Mesendoderm (in vitro differentiated cells): Measurements from ENCODE around the gene PLCB1.

ENCODE experiments used
- DNase-seq: peaks from one replicate; pipeline ENCODE4 v3.0.0; 2013
- H2AK5ac ChIP-seq: 2 replicates; pipeline ENCODE4 v1.6.1; 2013; ENCODE audit warnings: low read length, inconsistent platforms
- H2BK120ac ChIP-seq: 2 replicates; pipeline ENCODE4 v1.6.1; 2013; ENCODE audit warnings: low read depth, mild to moderate bottlenecking, low read length, moderate library complexity, mixed read lengths
- H2BK15ac ChIP-seq: replicated peaks from 2 replicates; pipeline ENCODE4 v1.6.1; 2013; ENCODE audit warnings: low read depth, mild to moderate bottlenecking, moderate library complexity
- H2BK5ac ChIP-seq: 2 replicates; pipeline ENCODE4 v1.6.1; 2013; ENCODE audit warnings: low read length, inconsistent platforms
- H3K18ac ChIP-seq: 2 replicates; pipeline ENCODE4 v1.6.1; 2013; ENCODE audit warnings: mild to moderate bottlenecking, low read length, mixed read lengths
- H3K23ac ChIP-seq: one replicate; pipeline ENCODE4 v1.6.1; 2013; ENCODE audit warnings: low read length
- H3K27ac ChIP-seq: 2 replicates; pipeline ENCODE4 v1.5.1; 2013; ENCODE audit warnings: low read depth, mild to moderate bottlenecking, inconsistent platforms, low read length, moderate library complexity
- H3K27me3 ChIP-seq: 2 replicates; pipeline ENCODE4 v1.6.1; 2013; ENCODE audit warnings: low read length, control low read depth, mild to moderate bottlenecking, inconsistent platforms; ENCODE audit not compliant: insufficient read depth, poor library complexity
- H3K36me3 ChIP-seq: 2 replicates; pipeline ENCODE4 v1.6.1; 2013; ENCODE audit warnings: low read length, inconsistent platforms; ENCODE audit not compliant: control insufficient read depth, insufficient read depth
- H3K4ac ChIP-seq: one replicate; pipeline ENCODE4 v1.6.1; 2013; ENCODE audit warnings: low read depth, mild to moderate bottlenecking, low read length, moderate library complexity
- H3K4me1 ChIP-seq: 2 replicates; pipeline ENCODE4 v1.6.1; 2013; ENCODE audit warnings: low read depth, low read length, inconsistent platforms; ENCODE audit not compliant: control insufficient read depth
- H3K4me2 ChIP-seq: 2 replicates; pipeline ENCODE4 v1.6.1; 2013; ENCODE audit warnings: low read length
- H3K4me3 ChIP-seq: 2 replicates; pipeline ENCODE4 v1.5.1; 2013; ENCODE audit warnings: mild to moderate bottlenecking, low read length
- H3K56ac ChIP-seq: one replicate; pipeline ENCODE4 v1.6.1; 2013; ENCODE audit warnings: low read length
- H3K79me1 ChIP-seq: 2 replicates; pipeline ENCODE4 v1.6.1; 2013; ENCODE audit warnings: low read length, inconsistent platforms
- H3K79me2 ChIP-seq: 2 replicates; pipeline ENCODE4 v1.6.1; 2013; ENCODE audit warnings: mild to moderate bottlenecking, low read length; ENCODE audit not compliant: control insufficient read depth, insufficient read depth
- H3K9ac ChIP-seq: 2 replicates; pipeline ENCODE4 v1.6.1; 2013; ENCODE audit warnings: low read length, inconsistent platforms
- H4K5ac ChIP-seq: one replicate; pipeline ENCODE4 v1.6.1; 2013; ENCODE audit warnings: low read length
- H4K8ac ChIP-seq: one replicate; pipeline ENCODE4 v1.6.1; 2013; ENCODE audit warnings: low read depth, mild to moderate bottlenecking, control low read depth, low read length, moderate library complexity
- WGBS: extraction: QIAGEN DNeasy Blood & Tissue Kit; methylation state at CpG from one replicate; pipeline ENCODE4 v1.1.7; 2013; ENCODE audit warnings: low lambda C conversion rate, missing lambda C conversion rate; ENCODE audit not compliant: insufficient coverage; ENCODE audit errors: extremely low coverage; 5-methylcytosine and 5-hydroxymethylcytosine counted together

The PLCB1 gene

DNA sequence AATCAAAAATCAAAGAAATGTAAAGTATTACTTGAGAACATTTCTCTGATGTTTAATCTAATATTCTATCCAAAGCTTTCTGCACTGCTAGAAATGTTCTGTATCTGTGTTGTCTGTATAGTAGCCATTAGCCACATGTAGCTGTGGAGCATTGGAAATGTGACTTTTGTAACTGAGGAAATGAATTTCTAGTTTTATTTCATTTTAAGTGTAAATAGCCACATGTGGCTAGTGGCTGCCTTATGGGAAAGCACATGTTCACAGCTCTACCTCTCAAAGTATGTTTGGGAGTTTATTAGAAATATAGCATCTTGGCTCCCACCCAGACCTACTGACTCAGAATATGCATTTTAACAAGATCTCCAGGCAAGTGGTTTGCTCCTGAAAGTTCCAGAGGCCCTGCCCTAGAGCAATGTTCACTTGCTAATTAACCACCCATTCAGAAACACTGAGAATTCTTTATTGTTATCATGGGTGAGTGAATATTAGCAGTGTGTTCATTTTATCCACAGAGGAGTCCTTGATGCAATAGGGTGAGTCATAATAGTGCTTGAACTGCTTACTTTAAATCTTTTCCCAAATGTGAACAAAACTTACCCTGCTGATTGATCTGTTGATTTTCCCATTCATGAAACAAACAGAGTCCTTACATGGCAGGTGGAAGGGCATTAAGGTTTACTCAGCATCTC lies 282.7 kb downstream of the PLCB1 start:
- no peak overlapping the region for H3K4me2 ChIP-seq
- H3K4me3 ChIP-seq: no peak overlapping the region
- H3K23ac ChIP-seq: no peak overlapping the region
- no peak overlapping the region for H2AK5ac ChIP-seq
- no peak overlapping the region for H3K27ac ChIP-seq
- no peak overlapping the region for H3K18ac ChIP-seq
- no peak overlapping the region for H3K9ac ChIP-seq
- no peak overlapping the region for H4K8ac ChIP-seq
- DNase-seq: no peak
- H2BK120ac ChIP-seq: no peak overlapping the region
- H2BK15ac ChIP-seq: no peak overlapping the region
- no peaks in the 10 kb centered on the region for H3K36me3 ChIP-seq
- H4K5ac ChIP-seq: no peak overlapping the region
- no peak overlapping the region for H3K4ac ChIP-seq
- no peak overlapping the region for H2BK5ac ChIP-seq
- no peaks in the 10 kb centered on the region for H3K79me2 ChIP-seq
- H3K79me1 ChIP-seq: no peaks in the 10 kb centered on the region
- no peaks in the 10 kb centered on the region for H3K4me1 ChIP-seq
- H3K27me3 ChIP-seq: no peaks in the 10 kb centered on the region
- no peak overlapping the region for H3K56ac ChIP-seq

DNA sequence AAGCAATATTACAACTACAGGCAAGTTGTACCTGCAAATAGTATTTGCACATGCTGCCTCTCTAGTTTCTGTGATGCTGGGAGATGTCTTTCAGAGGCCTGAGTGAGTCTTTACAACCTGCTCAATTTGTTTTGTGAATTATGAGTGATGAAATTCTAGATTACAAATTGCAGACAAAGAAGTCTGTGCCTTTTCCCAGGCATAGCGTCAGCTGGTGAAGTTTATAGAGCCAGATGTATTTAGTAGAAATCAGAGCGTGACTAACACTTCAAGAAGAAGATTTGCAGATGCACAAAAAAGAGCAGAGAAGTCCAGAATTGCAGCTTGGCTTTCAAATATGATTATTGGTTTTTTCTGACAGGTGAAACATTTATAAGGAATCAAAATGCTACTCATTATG lies 289.9 kb downstream of the PLCB1 start:
- H4K5ac ChIP-seq: no peak overlapping the region
- no peak overlapping the region for H4K8ac ChIP-seq
- no peaks in the 10 kb centered on the region for H3K4me1 ChIP-seq
- H3K4ac ChIP-seq: no peak overlapping the region
- H3K4me2 ChIP-seq: no peak overlapping the region
- no peak overlapping the region for H3K23ac ChIP-seq
- H3K27me3 ChIP-seq: no peaks in the 10 kb centered on the region
- H2AK5ac ChIP-seq: no peak overlapping the region
- H3K18ac ChIP-seq: no peak overlapping the region
- no CpG with 5 or more reads among the region's 2 CpGs for WGBS
- H3K56ac ChIP-seq: no peak overlapping the region
- H3K27ac ChIP-seq: no peak overlapping the region
- no peak overlapping the region for H3K4me3 ChIP-seq
- H2BK120ac ChIP-seq: no peak overlapping the region
- no peaks in the 10 kb centered on the region for H3K36me3 ChIP-seq
- H3K9ac ChIP-seq: no peak overlapping the region
- no peaks in the 10 kb centered on the region for H3K79me2 ChIP-seq
- H2BK5ac ChIP-seq: no peak overlapping the region
- H3K79me1 ChIP-seq: no peaks in the 10 kb centered on the region
- H2BK15ac ChIP-seq: no peak overlapping the region
- DNase-seq: no peak

DNA sequence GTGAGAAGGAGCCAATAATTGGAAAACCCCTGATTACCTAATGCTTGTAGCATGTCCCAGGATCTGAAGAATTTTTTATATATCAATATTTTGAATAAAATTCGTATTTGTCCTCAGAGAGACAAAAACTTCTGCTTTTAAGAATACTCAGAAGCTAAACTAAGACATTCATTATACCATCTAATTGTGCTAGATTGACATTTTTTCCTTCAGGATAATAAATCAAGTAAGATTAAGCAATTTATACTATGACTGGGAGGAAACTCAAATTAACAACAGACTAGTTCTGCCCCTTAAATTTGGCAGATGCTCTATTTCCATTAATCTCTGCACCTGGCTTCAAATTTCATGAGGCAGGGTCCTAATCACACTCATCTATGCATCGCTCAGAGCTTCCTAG lies 291.4 kb downstream of the PLCB1 start:
- WGBS: no CpG with 5 or more reads among the region's 2 CpGs

DNA sequence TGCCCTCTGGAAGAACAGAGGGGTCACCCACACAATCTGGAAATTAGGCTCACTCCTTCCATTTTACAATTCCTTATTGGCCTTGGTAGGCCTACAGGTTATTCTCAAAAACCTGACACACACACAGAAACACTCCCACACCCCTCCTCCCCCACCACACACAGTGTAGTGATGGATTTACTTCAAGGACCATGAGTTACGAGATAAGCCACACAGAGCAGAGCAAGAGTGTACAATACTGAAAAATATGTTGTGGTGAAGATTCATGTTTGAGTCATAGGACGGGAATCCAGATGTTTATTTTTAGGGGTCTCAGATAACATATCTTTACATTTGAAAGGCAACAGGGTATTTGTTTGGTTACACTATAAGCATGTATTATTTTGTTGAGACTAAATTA lies 291.9 kb downstream of the PLCB1 start:
- Histone ChIP-seq H2AK5ac (no peak overlapping the region), H3K36me3 (no peaks in the 10 kb centered on the region), H3K4me2 (no peak overlapping the region), H3K27me3 (no peaks in the 10 kb centered on the region), H3K23ac (no peak overlapping the region), H3K4me1 (no peaks in the 10 kb centered on the region), H2BK120ac (no peak overlapping the region), H3K79me1 (no peaks in the 10 kb centered on the region), H3K79me2 (no peaks in the 10 kb centered on the region), H3K4me3 (no peak overlapping the region), H3K56ac (no peak overlapping the region), H3K27ac (no peak overlapping the region), H3K4ac (no peak overlapping the region), H4K5ac (no peak overlapping the region), H3K18ac (no peak overlapping the region), H2BK15ac (peak overlapping the region; percentile 57), H2BK5ac (no peak overlapping the region), H3K9ac (no peak overlapping the region), H4K8ac (no peak overlapping the region)
- no peak for DNase-seq
- WGBS: no CpG with 5 or more reads among the region's 2 CpGs

More for the DNA sequence above, 291.4 kb downstream of the PLCB1 start:
- Histone ChIP-seq H4K5ac (no peak overlapping the region), H3K4me1 (no peaks in the 10 kb centered on the region), H3K4ac (no peak overlapping the region), H3K4me2 (no peak overlapping the region), H3K9ac (no peak overlapping the region), H3K27me3 (no peaks in the 10 kb centered on the region), H4K8ac (no peak overlapping the region), H3K18ac (no peak overlapping the region), H3K79me1 (no peaks in the 10 kb centered on the region), H3K23ac (no peak overlapping the region), H3K36me3 (no peaks in the 10 kb centered on the region), H3K4me3 (no peak overlapping the region), H3K56ac (no peak overlapping the region), H2BK5ac (no peak overlapping the region), H3K27ac (no peak overlapping the region), H2AK5ac (no peak overlapping the region), H2BK120ac (no peak overlapping the region), H2BK15ac (peak overlapping the region; percentile 57), H3K79me2 (no peaks in the 10 kb centered on the region)
- no peak for DNase-seq

DNA sequence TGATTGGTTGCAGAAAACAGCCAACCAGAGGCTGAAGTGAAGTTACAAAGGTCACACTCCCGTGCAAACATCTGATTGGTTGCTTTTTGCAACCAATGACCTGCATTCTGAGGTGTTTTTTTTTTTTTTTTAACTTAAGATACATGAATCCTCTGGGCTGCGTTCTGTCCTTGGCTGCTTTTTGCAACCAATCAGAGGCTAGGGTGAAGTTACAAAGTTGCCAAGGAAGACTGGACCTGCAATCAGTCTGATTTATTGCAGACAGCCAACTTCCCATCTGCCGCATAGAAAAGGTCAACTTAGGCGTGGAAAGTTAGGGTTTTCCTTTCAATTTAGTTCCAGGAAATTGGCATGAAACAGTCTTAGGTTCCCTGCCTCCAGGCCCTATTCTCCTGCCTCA lies 292.9 kb downstream of the PLCB1 start:
- H3K18ac ChIP-seq: no peak overlapping the region
- no peak overlapping the region for H3K4me3 ChIP-seq

DNA sequence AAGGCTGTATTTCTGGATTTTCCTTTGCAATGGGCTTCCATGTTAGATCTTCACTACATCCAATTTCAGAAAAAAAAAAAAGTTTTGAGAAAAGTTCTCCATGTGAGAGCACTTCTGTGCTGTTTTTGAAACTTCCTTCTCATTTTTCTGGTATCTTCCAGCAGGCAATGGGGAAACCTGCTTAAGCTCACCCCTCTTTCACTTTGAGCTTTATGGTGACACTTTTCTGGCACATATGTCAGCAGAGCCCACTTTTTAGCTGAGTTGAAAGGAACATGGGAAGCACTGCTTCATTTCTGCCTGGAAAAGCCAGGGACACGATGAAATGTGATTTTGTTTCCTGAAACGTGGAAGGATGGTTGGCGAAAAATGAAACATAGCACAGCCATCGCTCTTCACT lies 293.7 kb downstream of the PLCB1 start:
- H3K18ac ChIP-seq: no peak overlapping the region
- H4K8ac ChIP-seq: no peak overlapping the region
- H2AK5ac ChIP-seq: no peak overlapping the region
- H3K79me2 ChIP-seq: no peaks in the 10 kb centered on the region
- no peak overlapping the region for H2BK15ac ChIP-seq
- no peak overlapping the region for H2BK120ac ChIP-seq
- no peak overlapping the region for H3K23ac ChIP-seq
- H3K56ac ChIP-seq: no peak overlapping the region
- no peak overlapping the region for H3K27ac ChIP-seq
- no peak overlapping the region for H3K4ac ChIP-seq
- no peaks in the 10 kb centered on the region for H3K36me3 ChIP-seq
- no peak overlapping the region for H4K5ac ChIP-seq
- no peaks in the 10 kb centered on the region for H3K27me3 ChIP-seq
- no peak overlapping the region for H2BK5ac ChIP-seq
- H3K79me1 ChIP-seq: no peaks in the 10 kb centered on the region
- H3K4me3 ChIP-seq: no peak overlapping the region
- no peak overlapping the region for H3K9ac ChIP-seq
- DNase-seq: no peak
- WGBS: no CpG with 5 or more reads among the region's 4 CpGs
- no peak overlapping the region for H3K4me2 ChIP-seq
- no peaks in the 10 kb centered on the region for H3K4me1 ChIP-seq

More for the DNA sequence above, 292.9 kb downstream of the PLCB1 start:
- Histone ChIP-seq H2BK5ac (no peak overlapping the region), H3K9ac (no peak overlapping the region), H2BK120ac (no peak overlapping the region), H3K79me1 (no peaks in the 10 kb centered on the region), H3K56ac (no peak overlapping the region), H3K79me2 (no peaks in the 10 kb centered on the region), H4K8ac (no peak overlapping the region), H3K27ac (no peak overlapping the region), H3K4ac (no peak overlapping the region), H3K36me3 (no peaks in the 10 kb centered on the region), H2BK15ac (no peak overlapping the region), H3K23ac (no peak overlapping the region), H3K4me2 (no peak overlapping the region), H2AK5ac (no peak overlapping the region), H4K5ac (no peak overlapping the region), H3K4me1 (no peaks in the 10 kb centered on the region), H3K27me3 (no peaks in the 10 kb centered on the region)
- no peak for DNase-seq
- no CpG with 5 or more reads among the region's 4 CpGs for WGBS
